H1 (cell line): Measurements from ENCODE around the gene GTSF1L. TPM values are rescaled to one million over a fixed set of nuclear protein-coding genes. Genes with fewer than 3 reads are reported as not detected.

ENCODE experiments used
- CTCF ChIA-PET: fragments of 300-600 bp; sonication (Branson Sonifier 250); formaldehyde crosslinking; loops from one replicate; lab custom pipeline; 2021; ENCODE audit not compliant: partially characterized antibody; lab: Charles Lee
- POLR2A ChIA-PET: fragments of 300-600 bp; sonication (Branson Sonifier 250); formaldehyde crosslinking; loops from one replicate; lab custom pipeline; 2021; ENCODE audit warnings: inconsistent platforms; ENCODE audit not compliant: partially characterized antibody; lab: Charles Lee
- DNase-seq, 2 experiments: peaks; one replicate each; pipeline versions ENCODE4 v3.0.0 to v3.0.0-alpha.2; 2010 to 2022; ENCODE audit warnings: low spot score in 2 of 2, low read depth in 1 of 2, mixed read lengths in 1 of 2
- FAIRE-seq: peaks from 2 replicates; lab custom pipeline; 2011; peaks lifted over from hg19 to GRCh38; lab: Jason Lieb, UNC
- H2AFZ ChIP-seq: 2 replicates; pipeline ENCODE4 v1.8.1; 2012; ENCODE audit warnings: low read length, inconsistent platforms
- H2AK5ac ChIP-seq: 2 replicates; pipeline ENCODE4 v1.6.1; 2013; ENCODE audit warnings: low read depth, low read length
- H2BK120ac ChIP-seq: replicated peaks from 2 replicates; pipeline ENCODE3; 2013; ENCODE audit warnings: low read depth, low read length, inconsistent platforms
- H2BK12ac ChIP-seq: 2 replicates; pipeline ENCODE4 v1.6.1; 2013; ENCODE audit warnings: low read depth, low read length
- H2BK15ac ChIP-seq: 2 replicates; pipeline ENCODE4 v1.6.1; 2013; ENCODE audit warnings: low read length
- H2BK20ac ChIP-seq: 2 replicates; pipeline ENCODE4 v1.6.1; 2013; ENCODE audit warnings: low read length
- H2BK5ac ChIP-seq: 2 replicates; pipeline ENCODE4 v1.6.1; 2013; ENCODE audit warnings: low read depth, low read length
- H3K14ac ChIP-seq: 2 replicates; pipeline ENCODE4 v1.6.1; 2013; ENCODE audit warnings: inconsistent platforms; ENCODE audit not compliant: insufficient read length
- H3K18ac ChIP-seq: 2 replicates; pipeline ENCODE4 v1.6.1; 2013; ENCODE audit warnings: low read length; ENCODE audit errors: extremely low read depth
- H3K23ac ChIP-seq: 2 replicates; pipeline ENCODE4 v1.6.1; 2013; ENCODE audit warnings: inconsistent platforms; ENCODE audit not compliant: insufficient read length
- H3K23me2 ChIP-seq: 2 replicates; pipeline ENCODE4 v1.6.1; 2013; ENCODE audit warnings: low read depth, low read length
- H3K27ac ChIP-seq: 2 replicates; pipeline ENCODE4 v1.6.1; 2011; ENCODE audit warnings: low read depth, low read length, inconsistent platforms
- H3K27me3 ChIP-seq, 4 experiments: replicated peaks in 1 of 4; 1 replicate in 1 of 4; 2 replicates in 3 of 4; pipeline versions ENCODE4 v1.6.1 to v1.8.1; 2011 to 2013; ENCODE audit warnings: low read length in 3 of 4, mild to moderate bottlenecking in 3 of 4, inconsistent platforms in 2 of 4, mixed read lengths in 2 of 4, moderate library complexity in 1 of 4; ENCODE audit not compliant: control insufficient read depth in 3 of 4, insufficient read depth in 3 of 4; ENCODE audit errors: extremely low read depth in 1 of 4
- H3K36me3 ChIP-seq, 4 experiments: 2 replicates each; pipeline versions ENCODE4 v1.6.1 to v1.8.1; 2011 to 2013; ENCODE audit warnings: mild to moderate bottlenecking in 4 of 4, low read length in 3 of 4, moderate library complexity in 2 of 4, control low read depth in 1 of 4, inconsistent platforms in 1 of 4; ENCODE audit not compliant: insufficient read depth in 4 of 4, control insufficient read depth in 2 of 4
- H3K4ac ChIP-seq: replicated peaks from 2 replicates; pipeline ENCODE3; 2013; ENCODE audit warnings: low read length, low read depth, mixed read lengths, inconsistent platforms; ENCODE audit not compliant: insufficient read length
- H3K4me1 ChIP-seq, 4 experiments: replicated peaks in 1 of 4; 1 replicate in 1 of 4; 2 replicates in 3 of 4; pipeline versions ENCODE4 v1.6.1 to v1.8.1; 2011 to 2013; ENCODE audit warnings: low read length in 3 of 4, inconsistent platforms in 2 of 4, mixed read lengths in 1 of 4; ENCODE audit not compliant: insufficient read depth in 4 of 4, control insufficient read depth in 3 of 4
- H3K4me2 ChIP-seq, 2 experiments: 2 replicates each; pipeline versions ENCODE4 v1.6.1 to v1.8.1; 2011 to 2013; ENCODE audit warnings: low read depth in 2 of 2, low read length in 2 of 2, control low read depth in 1 of 2, inconsistent platforms in 1 of 2, mild to moderate bottlenecking in 1 of 2; ENCODE audit not compliant: insufficient read depth in 1 of 2
- H3K4me3 ChIP-seq, 4 experiments: fragments of 200-600, 300-600 bp in 1 of 4; sonication (generic), shearing (Covaris generic), sonication (Bioruptor Twin) in 1 of 4; 2 replicates each; pipeline versions ENCODE4 v1.5.1 to v1.8.1; 2011 to 2016; ENCODE audit warnings: low read length in 4 of 4, low read depth in 3 of 4, control low read depth in 2 of 4, inconsistent platforms in 2 of 4, mild to moderate bottlenecking in 2 of 4, mixed read lengths in 1 of 4, moderate library complexity in 1 of 4; ENCODE audit not compliant: insufficient read depth in 2 of 4; ENCODE audit errors: extremely low read depth in 1 of 4
- H3K56ac ChIP-seq: replicated peaks from 2 replicates; pipeline ENCODE3; 2013; ENCODE audit warnings: low read depth, mild to moderate bottlenecking, mixed read lengths, low read length, inconsistent platforms; ENCODE audit not compliant: insufficient read length
- H3K79me1 ChIP-seq: 2 replicates; pipeline ENCODE4 v1.6.1; 2013; ENCODE audit warnings: low read depth, low read length, control low read depth
- H3K79me2 ChIP-seq, 2 experiments: 2 replicates each; pipeline versions ENCODE4 v1.6.1 to v1.8.1; 2012 to 2013; ENCODE audit warnings: low read length in 2 of 2, mild to moderate bottlenecking in 2 of 2, inconsistent platforms in 1 of 2; ENCODE audit not compliant: insufficient read depth in 2 of 2, control insufficient read depth in 1 of 2
- H3K9ac ChIP-seq, 4 experiments: replicated peaks in 1 of 4; 1 replicate in 1 of 4; 2 replicates in 3 of 4; pipeline versions ENCODE4 v1.6.1 to v1.8.1; 2011 to 2013; ENCODE audit warnings: low read depth in 3 of 4, low read length in 3 of 4, control low read depth in 2 of 4, mild to moderate bottlenecking in 2 of 4, moderate library complexity in 2 of 4, inconsistent platforms in 1 of 4; ENCODE audit errors: extremely low read depth in 1 of 4
- H3K9me3 ChIP-seq, 2 experiments: 2 replicates each; pipeline versions ENCODE4 v1.6.1 to v1.8.1; 2012 to 2013; ENCODE audit warnings: mild to moderate bottlenecking in 2 of 2, moderate library complexity in 2 of 2, control low read depth in 1 of 2, inconsistent platforms in 1 of 2, low read depth in 1 of 2, low read length in 1 of 2, mixed read lengths in 1 of 2; ENCODE audit not compliant: insufficient read depth in 2 of 2
- H4K20me1 ChIP-seq, 2 experiments: replicated peaks in 1 of 2; 2 replicates each; pipeline versions ENCODE3 to v1.8.1; 2011 to 2013; ENCODE audit warnings: inconsistent platforms in 2 of 2, low read length in 2 of 2, mild to moderate bottlenecking in 1 of 2; ENCODE audit not compliant: insufficient read depth in 2 of 2, control insufficient read depth in 1 of 2
- H4K5ac ChIP-seq: 2 replicates; pipeline ENCODE4 v1.6.1; 2013; ENCODE audit warnings: low read length, low read depth, mixed read lengths, inconsistent platforms; ENCODE audit not compliant: insufficient read length
- H4K8ac ChIP-seq: 2 replicates; pipeline ENCODE4 v1.8.0; 2013; ENCODE audit warnings: mild to moderate bottlenecking, moderate library complexity, low read length, inconsistent platforms; ENCODE audit not compliant: insufficient read depth; ENCODE audit errors: extremely low read depth
- H4K91ac ChIP-seq: replicated peaks from 2 replicates; pipeline ENCODE3; 2013; ENCODE audit warnings: low read length, mixed read lengths, inconsistent platforms; ENCODE audit not compliant: insufficient read length
- BCL11A ChIP-seq, 2 experiments: IDR thresholded peaks; one replicate each; pipeline ENCODE4 v1.6.1; 2011; ENCODE audit warnings: low read depth in 2 of 2, low read length in 2 of 2, mild to moderate bottlenecking in 2 of 2
- BRCA1 ChIP-seq: IDR thresholded peaks from 2 replicates; pipeline ENCODE4 v1.6.1; 2012; ENCODE audit warnings: low read depth, low read length, improper control_type of control experiment
- EGR1 ChIP-seq: IDR thresholded peaks from 2 replicates; pipeline ENCODE4 v1.6.1; 2011; ENCODE audit warnings: low read depth, low read length, borderline replicate concordance
- KDM1A ChIP-seq: fragments of 200-600, 300-600 bp; sonication (generic); IDR thresholded peaks from 2 replicates; pipeline ENCODE4 v1.7.1; 2016; ENCODE audit warnings: mild to moderate bottlenecking, low read length, borderline replicate concordance
- NRF1 ChIP-seq: IDR thresholded peaks from 2 replicates; pipeline ENCODE4 v1.6.1; 2011; ENCODE audit warnings: mild to moderate bottlenecking, low read depth, low read length, improper control_type of control experiment
- WGBS, 2 experiments: shearing (Covaris generic) in 1 of 2; methylation state at CpG; one replicate each; pipeline versions ENCODE4 v1.1.6 to v1.1.7; 2013 to 2015; ENCODE audit warnings: low lambda C conversion rate in 2 of 2, mixed read lengths in 2 of 2, inconsistent platforms in 1 of 2, low coverage in 1 of 2, missing lambda C conversion rate in 1 of 2; ENCODE audit not compliant: insufficient replicate concordance in 2 of 2, insufficient coverage in 1 of 2, insufficient read length in 1 of 2; ENCODE audit errors: extremely low coverage in 1 of 2, missing lambda C conversion rate in 1 of 2; 5-methylcytosine and 5-hydroxymethylcytosine counted together
- polyA plus RNA-seq, 7 experiments: library from polyadenylated mRNA; depleted of rRNA in 3 of 7; stranded (reverse) in 5 of 7; unstranded in 2 of 7; fragments of >200 nt in 5 of 7; fragments of 200-250 nt in 2 of 7; gene quantifications; 1 replicate in 5 of 7; 2 replicates in 1 of 7; 4 replicates in 1 of 7; pipeline versions ENCODE4 v1.2.1 to v1.2.3, GENCODE V29; 2011 to 2013; ENCODE audit warnings: missing spikeins in 2 of 7, mixed read lengths in 2 of 7
- total RNA-seq: library from RNA; stranded (reverse); fragmentation: NEBNext Ultra II Directional; extraction: Animal tissue kit (Norgen Biotek cat#: 25700); gene quantifications from 2 replicates; pipeline ENCODE4 v1.2.1, GENCODE V29; 2021
- TF ChIP-seq, protein P1 (sequence below): IDR thresholded peaks from 2 replicates; pipeline ENCODE4 v1.6.1; 2012; ENCODE audit warnings: inconsistent platforms

GTSF1L gene
- total and polyA plus RNA-seq, 2 of the 8 experiments (the other 6 are each of a cell fraction or from before 2014, with no cell fraction given) = not detected

GRCh38 chr20:43725666-43726065 lies 1.1 kb downstream of the GTSF1L start:
- Histone ChIP-seq H3K4me3 (no peak overlapping the region), H3K4me2 (no peak overlapping the region), H4K91ac (no peak overlapping the region), H2BK120ac (no peak overlapping the region), H2AFZ (no peak overlapping the region), H2BK12ac (no peak overlapping the region), H3K14ac (no peak overlapping the region), H2AK5ac (no peak overlapping the region), H3K18ac (no peak overlapping the region), H3K23ac (no peak overlapping the region), H3K79me2 (no peaks in the 10 kb centered on the region), H3K4me1 (peaks cover 0 to 12% (median 2%) of the 10 kb centered on the region in 4 experiments; a peak in 3 of 7 replicates), H3K36me3 (no peaks in the 10 kb centered on the region), H3K4ac (no peak overlapping the region), H3K27ac (no peak overlapping the region), H3K9me3 (no peaks in the 10 kb centered on the region), H2BK20ac (no peak overlapping the region), H3K79me1 (no peaks in the 10 kb centered on the region), H4K8ac (no peak overlapping the region), H3K27me3 (no peaks in the 10 kb centered on the region; a peak in 1 of 7 replicates), H3K56ac (no peak overlapping the region), H3K9ac (no peak overlapping the region), H3K23me2 (no peaks in the 10 kb centered on the region), H4K20me1 (no peaks in the 10 kb centered on the region), H4K5ac (no peak overlapping the region), H2BK5ac (no peak overlapping the region), H2BK15ac (no peak overlapping the region)
- ChIA-PET CTCF (interaction anchor here (0.5 to 0.9 kb wide), 3 partner anchors 25 to 284 kb away, joined by 3 to 4 read pairs (median 4); no protein-coding TSS in a partner anchor), POLR2A (interaction anchor here (0.7 kb wide), 1 partner anchor 269 kb away, joined by 3 read pairs; no protein-coding TSS in a partner anchor)
- FAIRE-seq (no peak), DNase-seq (no peak)
- 90% methylated on average over 2 of the region's 2 CpGs; no CpG with 5 or more reads in 1 of the 2 experiments for WGBS, 2 experiments
- TF ChIP-seq BCL11A (IDR thresholded peaks at IDR 0.05; ENCODE audit: low read depth in 2 of 2, low read length in 2 of 2) (no peak), KDM1A (no peak), BRCA1 (no peak), NRF1 (no peak), EGR1 (no peak)
- TF ChIP-seq, protein P1, sequence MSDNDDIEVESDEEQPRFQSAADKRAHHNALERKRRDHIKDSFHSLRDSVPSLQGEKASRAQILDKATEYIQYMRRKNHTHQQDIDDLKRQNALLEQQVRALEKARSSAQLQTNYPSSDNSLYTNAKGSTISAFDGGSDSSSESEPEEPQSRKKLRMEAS = no peak
